Subcutaneous adipose tissue (tissue), 4 donors: Measurements from ENCODE around the gene CPTP. TPM values are rescaled to one million over a fixed set of nuclear protein-coding genes. Genes with fewer than 3 reads are reported as not detected.

Experiments
- total RNA-seq, 4 donors: library from RNA; depleted of rRNA; stranded (reverse); fragments of >200 nt; gene quantifications; one replicate each; pipeline ENCODE4 v1.1.0, GENCODE V29; 2016
- TF ChIP-seq, protein P1 (sequence below): fragments of 450-650 bp; IDR thresholded peaks from one replicate; pipeline ENCODE4 v1.5.1; 2016; ENCODE audit warnings: low read depth, mild to moderate bottlenecking, control low read depth, antibody characterized with exemption, moderate library complexity

The CPTP gene
- total RNA-seq, 4 donors from 2014 or later: 4.9 to 33.0 (median 9.4) TPM

DNA sequence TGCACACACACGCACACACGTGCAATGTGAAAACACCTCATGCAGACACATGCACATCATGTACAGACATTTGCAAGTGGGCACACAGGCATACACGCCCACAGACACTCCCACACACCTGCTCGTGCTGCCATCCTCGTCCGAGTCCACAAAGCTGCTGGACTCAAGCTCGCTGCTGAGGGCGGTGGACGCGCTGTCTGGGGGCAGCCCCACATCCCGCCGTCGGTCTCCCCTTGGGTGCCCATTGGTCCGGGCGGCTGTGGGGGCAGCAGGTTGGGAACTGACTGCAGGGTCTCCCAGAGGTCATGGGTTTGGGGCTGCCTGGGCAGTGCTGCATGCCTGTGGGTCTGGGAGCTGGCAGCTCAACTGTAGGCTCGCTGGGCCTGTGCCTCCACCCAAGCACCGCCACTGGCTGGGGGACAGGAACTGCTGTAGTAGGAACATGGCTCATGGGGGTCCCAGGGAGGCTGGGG is 17.0 kb downstream of the CPTP start:
- TF ChIP-seq, protein P1, sequence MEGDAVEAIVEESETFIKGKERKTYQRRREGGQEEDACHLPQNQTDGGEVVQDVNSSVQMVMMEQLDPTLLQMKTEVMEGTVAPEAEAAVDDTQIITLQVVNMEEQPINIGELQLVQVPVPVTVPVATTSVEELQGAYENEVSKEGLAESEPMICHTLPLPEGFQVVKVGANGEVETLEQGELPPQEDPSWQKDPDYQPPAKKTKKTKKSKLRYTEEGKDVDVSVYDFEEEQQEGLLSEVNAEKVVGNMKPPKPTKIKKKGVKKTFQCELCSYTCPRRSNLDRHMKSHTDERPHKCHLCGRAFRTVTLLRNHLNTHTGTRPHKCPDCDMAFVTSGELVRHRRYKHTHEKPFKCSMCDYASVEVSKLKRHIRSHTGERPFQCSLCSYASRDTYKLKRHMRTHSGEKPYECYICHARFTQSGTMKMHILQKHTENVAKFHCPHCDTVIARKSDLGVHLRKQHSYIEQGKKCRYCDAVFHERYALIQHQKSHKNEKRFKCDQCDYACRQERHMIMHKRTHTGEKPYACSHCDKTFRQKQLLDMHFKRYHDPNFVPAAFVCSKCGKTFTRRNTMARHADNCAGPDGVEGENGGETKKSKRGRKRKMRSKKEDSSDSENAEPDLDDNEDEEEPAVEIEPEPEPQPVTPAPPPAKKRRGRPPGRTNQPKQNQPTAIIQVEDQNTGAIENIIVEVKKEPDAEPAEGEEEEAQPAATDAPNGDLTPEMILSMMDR: no peak

DNA sequence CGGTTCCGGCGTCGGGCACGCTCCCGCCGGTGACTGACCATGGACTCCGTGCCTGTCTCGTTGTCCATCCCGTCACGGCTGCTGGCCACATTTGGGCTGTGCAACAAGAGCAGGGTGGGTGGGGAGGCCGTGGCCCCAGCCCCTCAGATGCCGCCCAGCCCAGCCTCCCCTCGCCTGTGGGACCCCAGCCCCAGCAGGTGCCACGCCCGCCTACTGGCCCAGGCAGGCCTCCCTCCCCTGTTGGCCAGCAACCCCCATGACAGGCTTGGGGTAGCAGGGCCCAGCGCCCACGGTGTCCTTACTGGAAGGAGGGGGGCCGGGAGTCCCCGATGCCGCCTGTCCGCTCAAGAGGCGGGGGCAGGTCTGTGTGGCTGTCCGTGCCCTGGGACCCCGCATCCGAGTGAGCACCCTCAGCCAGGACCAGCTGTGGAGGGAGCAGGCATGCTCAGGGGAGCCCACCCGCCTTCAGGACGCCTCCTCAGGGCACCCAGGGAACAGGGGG is 17.5 kb downstream of the CPTP start:
- TF ChIP-seq, protein P1: no peak

DNA sequence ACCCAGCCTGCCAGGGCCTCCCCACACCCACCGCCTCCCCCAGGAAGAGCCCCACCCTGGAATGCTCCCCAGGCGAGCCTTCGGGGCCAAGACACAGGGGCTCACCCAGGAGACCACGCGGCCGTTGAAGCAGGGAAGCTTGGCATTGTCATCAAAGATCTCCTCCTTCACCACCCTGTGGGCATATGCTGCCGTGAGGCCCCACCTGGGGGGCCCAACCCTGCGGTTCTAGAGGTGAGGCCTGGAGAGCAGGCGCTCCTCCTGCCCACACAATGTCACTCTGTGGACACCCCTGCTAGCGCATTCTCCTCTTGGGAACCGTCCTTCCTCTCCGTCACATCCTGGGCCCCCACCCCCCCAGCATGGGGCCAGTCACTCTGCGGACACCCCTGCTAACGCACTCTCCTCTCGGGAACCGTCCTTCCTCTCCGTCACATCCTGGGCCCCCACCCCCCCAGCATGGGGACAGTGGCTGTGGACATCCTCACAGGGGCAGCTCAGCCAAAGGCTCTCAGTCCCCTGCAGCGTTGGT is 18.0 kb downstream of the CPTP start:
- TF ChIP-seq, protein P1: no peak

DNA sequence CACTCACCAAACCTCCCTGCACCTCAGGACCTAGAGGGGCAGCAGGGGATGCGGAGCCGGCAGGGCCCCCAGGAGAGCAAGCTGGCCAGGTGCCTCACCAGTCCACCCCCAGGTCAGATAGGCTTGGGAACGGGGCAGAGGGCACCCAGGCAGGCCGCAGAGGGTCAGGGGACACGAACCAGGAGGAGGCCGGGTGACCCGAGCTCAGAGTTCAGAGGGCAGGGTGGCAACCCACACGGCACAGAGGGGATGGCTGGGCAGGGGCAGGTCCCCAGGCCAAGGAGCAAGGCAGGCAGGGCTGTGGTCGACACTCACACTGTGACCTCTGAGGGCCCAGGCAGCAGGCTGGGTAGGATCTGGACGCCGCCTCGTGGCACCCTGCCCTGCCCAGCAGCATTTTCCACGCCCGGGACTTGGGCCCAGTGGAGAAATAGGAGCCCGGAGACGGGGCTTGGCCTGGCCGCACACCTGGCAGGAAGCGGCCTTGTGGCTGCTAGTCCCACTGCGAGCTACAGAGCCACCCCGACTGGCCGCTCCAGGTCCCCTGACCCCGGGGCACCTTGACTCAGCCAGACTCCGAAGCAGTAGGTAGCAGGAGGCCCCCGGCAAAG is 19.3 kb downstream of the CPTP start:
- TF ChIP-seq, protein P1: no peak

DNA sequence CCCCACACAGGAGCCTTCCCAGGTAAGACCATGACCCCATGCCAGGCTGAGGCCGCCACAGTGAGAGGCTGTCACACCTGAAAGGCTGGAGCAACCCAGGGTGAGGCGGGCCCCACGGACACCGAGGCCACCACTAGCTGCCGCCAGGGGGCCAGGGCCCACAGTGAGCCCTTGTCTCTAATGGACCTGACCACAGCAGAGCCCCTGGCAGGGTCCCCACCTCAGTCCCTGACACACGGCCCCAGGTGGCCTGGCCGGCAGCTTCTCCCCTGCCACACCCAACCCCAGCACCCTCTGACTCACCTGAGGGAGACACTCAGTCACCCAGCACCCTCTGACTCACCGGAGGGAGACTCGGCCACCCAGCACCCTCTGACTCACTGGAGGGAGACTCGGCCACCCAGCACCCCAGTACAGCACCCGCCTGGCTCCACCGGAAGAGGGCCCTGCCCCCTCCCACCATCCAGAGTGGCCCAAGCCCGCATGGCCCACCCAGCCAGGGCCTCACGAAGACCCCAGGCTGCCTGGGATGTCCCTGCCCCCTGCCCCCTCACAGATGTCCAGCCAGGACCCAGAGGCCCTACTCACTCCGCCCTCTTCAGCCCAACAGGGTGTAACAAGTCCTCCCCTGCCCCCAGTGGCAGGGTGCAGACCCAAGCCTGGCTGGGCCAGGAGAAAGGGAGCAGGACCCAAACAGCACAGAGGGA is 20.2 kb downstream of the CPTP start:
- TF ChIP-seq, protein P1: no peak

DNA sequence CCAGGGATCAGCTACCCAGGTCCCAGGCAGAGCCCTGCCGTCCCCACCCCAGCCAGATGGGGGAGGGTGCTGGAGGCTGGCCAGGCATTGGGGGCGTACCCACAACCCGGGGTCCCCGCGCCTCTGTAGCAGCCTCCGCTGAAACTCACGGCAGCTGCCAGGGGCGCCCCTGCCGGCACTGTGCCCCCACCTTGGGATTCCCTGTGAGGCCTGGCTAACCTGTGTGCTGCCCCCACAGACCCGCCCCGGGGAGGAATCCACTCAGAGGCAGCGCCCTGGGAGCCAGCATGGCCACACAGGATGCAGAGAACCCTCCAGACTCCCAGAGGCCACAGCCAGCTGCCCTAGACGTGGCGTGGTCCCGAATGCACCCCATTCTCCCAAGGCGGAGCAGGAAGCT is 20.8 kb downstream of the CPTP start:
- TF ChIP-seq, protein P1: no peak

DNA sequence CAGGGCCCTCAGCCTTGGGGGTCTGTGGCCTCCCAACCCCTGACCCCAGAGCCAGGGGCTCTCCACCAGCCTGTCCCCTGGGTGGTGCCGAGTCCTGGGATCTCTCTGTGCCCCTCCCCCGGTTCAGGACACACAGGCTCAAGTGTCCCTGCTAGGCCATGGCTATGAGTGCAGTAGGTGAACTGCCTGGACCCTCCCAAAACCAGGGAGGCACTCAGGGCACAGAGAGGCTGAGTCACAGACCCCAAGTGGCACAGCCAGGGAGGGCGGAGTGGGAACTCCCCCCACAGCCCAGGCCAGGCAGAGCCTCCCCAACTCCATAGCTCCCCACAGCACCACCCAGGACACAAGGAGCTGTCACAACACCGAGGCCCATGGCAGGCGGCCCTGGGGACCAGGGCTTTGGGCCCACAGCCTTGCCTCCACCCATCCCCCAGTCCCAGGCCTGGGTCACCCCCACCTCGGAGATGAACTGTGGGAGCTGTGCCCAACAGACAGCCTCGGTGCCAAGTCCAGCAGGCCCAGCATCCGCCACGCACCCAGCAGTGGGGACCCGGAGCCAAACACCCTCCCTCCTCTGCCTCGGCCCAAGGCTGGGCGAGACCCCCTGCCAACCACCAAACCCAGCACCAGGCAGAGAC is 21.4 kb downstream of the CPTP start:
- TF ChIP-seq, protein P1: no peak
